Esophagus squamous epithelium (tissue), 4 donors: Measurements from ENCODE around the gene CLRN3.

ENCODE experiments used
- CTCF ChIP-seq, 6 experiments: fragments of 450-650 bp in 4 of 6; fragments of 200-600 bp in 2 of 6; sonication (generic) in 2 of 6; IDR thresholded peaks; one replicate each; pipeline ENCODE4 v1.5.1; 2016 to 2019; ENCODE audit warnings: antibody characterized with exemption in 6 of 6, mild to moderate bottlenecking in 4 of 6, moderate library complexity in 4 of 6
- POLR2A ChIP-seq, 4 donors: fragments of 450-650 bp; IDR thresholded peaks; one replicate each; pipeline ENCODE4 v1.6.1; 2017; ENCODE audit warnings: antibody characterized with exemption in 4 of 4, mild to moderate bottlenecking in 4 of 4, moderate library complexity in 3 of 4

- no peak for TF ChIP-seq CTCF (IDR thresholded peaks at IDR 0.05)
- no peak for TF ChIP-seq POLR2A (IDR thresholded peaks at IDR 0.05)
These were observed 12.5 kb upstream of the CLRN3 start for GRCh38 chr10:127905001-127905847.
